ENCODE measurements around the gene GRPR.
A peak's percentile ranks its signal among the peaks of the same experiment; 100 is the strongest.
"Not testable (repeated sequence)": the region's sequence is repeated elsewhere in the genome, so short reads cannot be mapped to it uniquely, and the experiment has no call there.

GRPR gene

GRCh38 chrX:16137416-16138107 lies 14.2 kb downstream of the GRPR start:
- DNase-seq, result no peak

GRCh38 chrX:16138108-16138427 lies 14.7 kb downstream of the GRPR start:
- DNase-seq, result no peak

GRCh38 chrX:16140448-16140847 lies 17.1 kb downstream of the GRPR start:
- DNase-seq, result no peak

GRCh38 chrX:16140983-16141382 lies 17.6 kb downstream of the GRPR start:
- no peak for DNase-seq

GRCh38 chrX:16141422-16142245 lies 18.3 kb downstream of the GRPR start:
- DNase-seq, result no peak

- no peak for DNase-seq
Measured at GRCh38 chrX:16142246-16142558, 18.8 kb downstream of the GRPR start.

- no peak for DNase-seq
Measured at GRCh38 chrX:16143968-16144367, 20.6 kb downstream of the GRPR start.

- DNase-seq, result no peak
Measured at GRCh38 chrX:16144420-16144819, 21.1 kb downstream of the GRPR start.

- DNase-seq, result not testable (repeated sequence)
Measured at GRCh38 chrX:16145093-16145492, 21.7 kb downstream of the GRPR start.

- DNase-seq, result no peak
Measured at GRCh38 chrX:16145656-16146055, 22.3 kb downstream of the GRPR start.

- no peak for DNase-seq
Measured at GRCh38 chrX:16148896-16149295, 25.5 kb downstream of the GRPR start.

- DNase-seq, result no peak
Measured at GRCh38 chrX:16155581-16156096, 32.3 kb downstream of the GRPR start.

GRCh38 chrX:16156692-16157331 lies 33.4 kb downstream of the GRPR start:
- no peak for DNase-seq

GRCh38 chrX:16160729-16161128 lies 37.4 kb downstream of the GRPR start:
- no peak for DNase-seq

GRCh38 chrX:16161173-16161572 lies 37.8 kb downstream of the GRPR start:
- peak in 1 of 58 donors; percentile 0 for DNase-seq

GRCh38 chrX:16162391-16162790 lies 39.0 kb downstream of the GRPR start:
- DNase-seq, result no peak

- no peak for DNase-seq
Measured at GRCh38 chrX:16164748-16165147, 41.4 kb downstream of the GRPR start.

GRCh38 chrX:16167181-16167580 lies 43.8 kb downstream of the GRPR start, which contains the start of gene MAGEB17:
Gene MAGEB17, plus strand, starts transcription at chrX:16167481. Its CDS starts 2,902 bp downstream, at chrX:16170383.
- no peak for DNase-seq

- no peak for DNase-seq
Measured at GRCh38 chrX:16171039-16171438, 47.7 kb downstream of the GRPR start.

GRCh38 chrX:16171944-16172343 lies 48.6 kb downstream of the GRPR start:
- DNase-seq, result no peak

- no peak for DNase-seq
Measured at GRCh38 chrX:16172391-16172790, 49.0 kb downstream of the GRPR start.

- no peak for DNase-seq
Measured at GRCh38 chrX:16175329-16176061, 52.1 kb downstream of the GRPR start.
